HepG2 (cell line): Measurements from ENCODE around the gene LST1. TPM values are rescaled to one million over a fixed set of nuclear protein-coding genes. Genes with fewer than 3 reads are reported as not detected.

Source experiments
- EP300 ChIP-seq, 3 experiments: sonication (generic) in 1 of 3; formaldehyde crosslinking in 1 of 3; IDR thresholded peaks; 2 replicates each; pipeline versions ENCODE4 v1.5.1 to v1.6.1; 2011 to 2020; ENCODE audit warnings: low read depth in 2 of 3, low read length in 2 of 3, borderline replicate concordance in 1 of 3, improper control_type of control experiment in 1 of 3, mild to moderate bottlenecking in 1 of 3, missing genetic modification reagents in 1 of 3, moderate library complexity in 1 of 3
- KAT8 ChIP-seq: IDR thresholded peaks from 2 replicates; pipeline ENCODE4 v1.6.1; 2016; ENCODE audit warnings: missing genetic modification reagents, missing compliant biosample characterization
- MEIS1 ChIP-seq: sonication (generic); formaldehyde crosslinking; IDR thresholded peaks from 2 replicates; pipeline ENCODE4 v1.9.0; 2021; ENCODE audit warnings: mild to moderate bottlenecking, missing genetic modification reagents, moderate library complexity, borderline replicate concordance
- SETDB1 ChIP-seq: sonication (generic); formaldehyde crosslinking; IDR thresholded peaks from 2 replicates; pipeline ENCODE4 v1.5.1; 2020; ENCODE audit warnings: missing genetic modification reagents, mild to moderate bottlenecking, borderline replicate concordance
- SRSF9 ChIP-seq: fragments of 200-400 bp; formaldehyde crosslinking; IDR thresholded peaks from 2 replicates; pipeline ENCODE4 v1.6.1; 2018; ENCODE audit warnings: borderline replicate concordance, mild to moderate bottlenecking, low read depth, low read length; ENCODE audit not compliant: insufficient read depth, poor library complexity, severe bottlenecking
- TGIF2 ChIP-seq: IDR thresholded peaks from 2 replicates; pipeline ENCODE4 v1.6.1; 2016; ENCODE audit warnings: control low read depth, missing compliant biosample characterization
- XRCC5 ChIP-seq: fragments of 200-400 bp; formaldehyde crosslinking; optimal IDR thresholded peaks from 2 replicates; pipeline ENCODE3; 2017; ENCODE audit warnings: mild to moderate bottlenecking, low read length
- ZMYM2 ChIP-seq: sonication (generic); formaldehyde crosslinking; IDR thresholded peaks from 2 replicates; pipeline ENCODE4 v1.8.0; 2022; ENCODE audit warnings: mild to moderate bottlenecking, missing genetic modification reagents
- ZNF326 ChIP-seq: sonication (generic); formaldehyde crosslinking; IDR thresholded peaks from 2 replicates; pipeline ENCODE4 v1.4.0; 2020; ENCODE audit warnings: missing genetic modification reagents, borderline replicate concordance
- ZNF451 ChIP-seq: sonication (generic); formaldehyde crosslinking; IDR thresholded peaks from 2 replicates; pipeline ENCODE4 v1.5.0; 2020; ENCODE audit warnings: mild to moderate bottlenecking, missing genetic modification reagents
- ZNF572 ChIP-seq: sonication (generic); formaldehyde crosslinking; IDR thresholded peaks from 2 replicates; pipeline ENCODE4 v1.5.1; 2020; ENCODE audit warnings: mild to moderate bottlenecking, missing genetic modification reagents
- ZNF652 ChIP-seq: IDR thresholded peaks from 2 replicates; pipeline ENCODE4 v1.6.1; 2016; ENCODE audit warnings: low read depth, borderline replicate concordance
- polyA plus RNA-seq, 8 experiments: library from polyadenylated mRNA; depleted of rRNA in 3 of 8; stranded (reverse) in 7 of 8; unstranded in 1 of 8; fragments of >200 nt; fragmentation: Illumina TruSeq in 4 of 8; extraction: Trizol in 4 of 8; gene quantifications; 2 replicates each; pipeline versions ENCODE4 v1.2.1 to v1.2.3, GENCODE V29; 2011 to 2016; ENCODE audit warnings: low read depth in 4 of 8, missing spikeins in 1 of 8, mixed read lengths in 1 of 8; ENCODE audit not compliant: insufficient read depth in 1 of 8
- total RNA-seq, 5 experiments: library from RNA; depleted of rRNA; stranded (reverse); fragments of >200 nt; fragmentation: Illumina TruSeq; extraction: Trizol; gene quantifications; 2 replicates each; pipeline ENCODE4 v1.2.3, GENCODE V29; 2016; ENCODE audit warnings: low read depth in 1 of 5
- TF ChIP-seq, protein P1 (sequence below): sonication (generic); formaldehyde crosslinking; IDR thresholded peaks from 2 replicates; pipeline ENCODE4 v1.5.0; 2020; ENCODE audit warnings: mild to moderate bottlenecking, missing genetic modification reagents, borderline replicate concordance
- TF ChIP-seq, protein P2 (sequence below): sonication (generic); formaldehyde crosslinking; IDR thresholded peaks from 2 replicates; pipeline ENCODE4 v1.8.0; 2022; ENCODE audit warnings: missing genetic modification reagents, low read depth, mild to moderate bottlenecking, borderline replicate concordance
- TF ChIP-seq, protein P3 (sequence below): sonication (generic); formaldehyde crosslinking; IDR thresholded peaks from 2 replicates; pipeline ENCODE4 v1.4.0; 2020; ENCODE audit warnings: missing genetic modification reagents, borderline replicate concordance
- TF ChIP-seq, protein P4 (sequence below): sonication (generic); formaldehyde crosslinking; conservative IDR thresholded peaks from 2 replicates; pipeline ENCODE4 v1.8.0; 2022; ENCODE audit warnings: low read depth, missing genetic modification reagents
- TF ChIP-seq, protein P5 (sequence below): sonication (generic); formaldehyde crosslinking; IDR thresholded peaks from 2 replicates; pipeline ENCODE4 v1.5.1; 2020; ENCODE audit warnings: missing genetic modification reagents, mild to moderate bottlenecking, borderline replicate concordance
- TF ChIP-seq, protein P6 (sequence below): IDR thresholded peaks from 2 replicates; pipeline ENCODE4 v1.6.1; 2016

The LST1 gene
- total and polyA plus RNA-seq, 2 of the 13 experiments (the other 11 are each of a cell fraction or from before 2014, with no cell fraction given): not detected

DNA sequence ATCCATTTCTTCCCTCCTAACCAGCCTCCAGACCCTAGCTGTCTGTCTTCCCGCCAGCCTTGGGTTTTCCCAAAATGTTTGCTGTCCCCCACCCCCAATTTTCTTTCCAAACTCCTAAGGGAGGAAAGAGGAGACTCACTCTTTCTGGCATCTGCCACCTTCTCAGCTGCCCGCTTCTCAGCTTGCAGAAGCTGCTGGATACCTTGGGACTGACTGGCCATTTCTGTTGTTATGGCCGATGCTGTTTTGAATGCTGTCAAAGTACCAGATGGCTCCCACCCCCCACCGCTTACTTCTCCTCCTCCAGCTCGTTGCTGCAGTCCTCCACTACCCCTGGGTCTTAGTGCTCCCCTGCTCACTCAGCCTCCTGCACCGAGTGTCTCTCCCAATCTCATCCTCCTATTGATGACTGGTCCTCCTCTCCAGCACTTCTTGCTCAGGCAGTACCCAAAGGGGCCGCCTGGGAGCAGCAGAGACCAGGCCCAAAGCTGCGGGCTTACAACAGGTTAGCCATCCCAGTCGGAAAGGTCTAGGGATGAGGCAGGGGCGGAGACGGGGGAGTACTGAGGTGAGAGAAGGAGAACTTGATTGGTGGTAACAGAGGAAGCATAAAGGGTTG is 39.6 kb upstream of the LST1 start, which contains the start of gene ATP6V1G2 (continued):
- TF ChIP-seq, protein P1, sequence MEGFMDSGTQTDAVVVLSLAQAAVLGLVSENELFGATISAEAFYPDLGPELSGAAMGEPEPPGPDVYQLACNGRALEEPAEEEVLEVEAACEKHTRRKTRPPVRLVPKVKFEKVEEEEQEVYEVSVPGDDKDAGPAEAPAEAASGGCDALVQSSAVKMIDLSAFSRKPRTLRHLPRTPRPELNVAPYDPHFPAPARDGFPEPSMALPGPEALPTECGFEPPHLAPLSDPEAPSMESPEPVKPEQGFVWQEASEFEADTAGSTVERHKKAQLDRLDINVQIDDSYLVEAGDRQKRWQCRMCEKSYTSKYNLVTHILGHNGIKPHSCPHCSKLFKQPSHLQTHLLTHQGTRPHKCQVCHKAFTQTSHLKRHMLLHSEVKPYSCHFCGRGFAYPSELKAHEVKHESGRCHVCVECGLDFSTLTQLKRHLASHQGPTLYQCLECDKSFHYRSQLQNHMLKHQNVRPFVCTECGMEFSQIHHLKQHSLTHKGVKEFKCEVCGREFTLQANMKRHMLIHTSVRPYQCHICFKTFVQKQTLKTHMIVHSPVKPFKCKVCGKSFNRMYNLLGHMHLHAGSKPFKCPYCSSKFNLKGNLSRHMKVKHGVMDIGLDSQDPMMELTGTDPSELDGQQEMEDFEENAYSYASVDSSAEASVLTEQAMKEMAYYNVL: 0 out of 2 replicates have a peak, but pooled peaks have one; percentile 39
- TF ChIP-seq, protein P2, sequence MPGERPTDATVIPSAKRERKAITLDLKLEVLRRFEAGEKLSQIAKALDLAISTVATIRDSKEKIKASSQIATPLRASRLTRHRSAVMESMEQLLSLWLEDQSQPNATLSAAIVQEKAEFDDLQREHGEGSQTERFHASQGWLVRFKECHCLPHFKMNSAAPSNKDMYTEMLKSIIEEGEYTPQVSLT: no peak
- TF ChIP-seq, protein P3, sequence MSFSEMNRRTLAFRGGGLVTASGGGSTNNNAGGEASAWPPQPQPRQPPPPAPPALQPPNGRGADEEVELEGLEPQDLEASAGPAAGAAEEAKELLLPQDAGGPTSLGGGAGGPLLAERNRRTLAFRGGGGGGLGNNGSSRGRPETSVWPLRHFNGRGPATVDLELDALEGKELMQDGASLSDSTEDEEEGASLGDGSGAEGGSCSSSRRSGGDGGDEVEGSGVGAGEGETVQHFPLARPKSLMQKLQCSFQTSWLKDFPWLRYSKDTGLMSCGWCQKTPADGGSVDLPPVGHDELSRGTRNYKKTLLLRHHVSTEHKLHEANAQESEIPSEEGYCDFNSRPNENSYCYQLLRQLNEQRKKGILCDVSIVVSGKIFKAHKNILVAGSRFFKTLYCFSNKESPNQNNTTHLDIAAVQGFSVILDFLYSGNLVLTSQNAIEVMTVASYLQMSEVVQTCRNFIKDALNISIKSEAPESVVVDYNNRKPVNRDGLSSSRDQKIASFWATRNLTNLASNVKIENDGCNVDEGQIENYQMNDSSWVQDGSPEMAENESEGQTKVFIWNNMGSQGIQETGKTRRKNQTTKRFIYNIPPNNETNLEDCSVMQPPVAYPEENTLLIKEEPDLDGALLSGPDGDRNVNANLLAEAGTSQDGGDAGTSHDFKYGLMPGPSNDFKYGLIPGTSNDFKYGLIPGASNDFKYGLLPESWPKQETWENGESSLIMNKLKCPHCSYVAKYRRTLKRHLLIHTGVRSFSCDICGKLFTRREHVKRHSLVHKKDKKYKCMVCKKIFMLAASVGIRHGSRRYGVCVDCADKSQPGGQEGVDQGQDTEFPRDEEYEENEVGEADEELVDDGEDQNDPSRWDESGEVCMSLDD (CRISPR knock-in tag): no peak
- TF ChIP-seq ZNF572: peak; percentile 63; the same call in 1 of the 2 replicates
- TF ChIP-seq ZMYM2: no peak
- no peak for TF ChIP-seq MEIS1 (CRISPR knock-in tag)
- peak; percentile 24; the same call in 1 of the 2 replicates for TF ChIP-seq TGIF2
- 0 out of 2 replicates have a peak, but pooled peaks have one; percentile 55 for TF ChIP-seq ZNF451
- TF ChIP-seq ZNF326 (CRISPR knock-in tag): no peak
- peak; percentile 42; the same call in 1 of the 2 replicates for TF ChIP-seq KAT8 (CRISPR knock-in tag)
- TF ChIP-seq XRCC5: peak; percentile 93
- no peak for TF ChIP-seq SETDB1 (CRISPR knock-in tag)
- no peak for TF ChIP-seq EP300 (IDR thresholded peaks at IDR 0.05; ENCODE audit: low read depth in 2 of 2, low read length in 2 of 2)
- TF ChIP-seq EP300 (CRISPR knock-in tag; IDR thresholded peaks at IDR 0.05; ENCODE audit: borderline replicate concordance): no peak
- TF ChIP-seq, protein P4, sequence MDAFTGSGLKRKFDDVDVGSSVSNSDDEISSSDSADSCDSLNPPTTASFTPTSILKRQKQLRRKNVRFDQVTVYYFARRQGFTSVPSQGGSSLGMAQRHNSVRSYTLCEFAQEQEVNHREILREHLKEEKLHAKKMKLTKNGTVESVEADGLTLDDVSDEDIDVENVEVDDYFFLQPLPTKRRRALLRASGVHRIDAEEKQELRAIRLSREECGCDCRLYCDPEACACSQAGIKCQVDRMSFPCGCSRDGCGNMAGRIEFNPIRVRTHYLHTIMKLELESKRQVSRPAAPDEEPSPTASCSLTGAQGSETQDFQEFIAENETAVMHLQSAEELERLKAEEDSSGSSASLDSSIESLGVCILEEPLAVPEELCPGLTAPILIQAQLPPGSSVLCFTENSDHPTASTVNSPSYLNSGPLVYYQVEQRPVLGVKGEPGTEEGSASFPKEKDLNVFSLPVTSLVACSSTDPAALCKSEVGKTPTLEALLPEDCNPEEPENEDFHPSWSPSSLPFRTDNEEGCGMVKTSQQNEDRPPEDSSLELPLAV (CRISPR knock-in tag): no peak
- TF ChIP-seq, protein P5, sequence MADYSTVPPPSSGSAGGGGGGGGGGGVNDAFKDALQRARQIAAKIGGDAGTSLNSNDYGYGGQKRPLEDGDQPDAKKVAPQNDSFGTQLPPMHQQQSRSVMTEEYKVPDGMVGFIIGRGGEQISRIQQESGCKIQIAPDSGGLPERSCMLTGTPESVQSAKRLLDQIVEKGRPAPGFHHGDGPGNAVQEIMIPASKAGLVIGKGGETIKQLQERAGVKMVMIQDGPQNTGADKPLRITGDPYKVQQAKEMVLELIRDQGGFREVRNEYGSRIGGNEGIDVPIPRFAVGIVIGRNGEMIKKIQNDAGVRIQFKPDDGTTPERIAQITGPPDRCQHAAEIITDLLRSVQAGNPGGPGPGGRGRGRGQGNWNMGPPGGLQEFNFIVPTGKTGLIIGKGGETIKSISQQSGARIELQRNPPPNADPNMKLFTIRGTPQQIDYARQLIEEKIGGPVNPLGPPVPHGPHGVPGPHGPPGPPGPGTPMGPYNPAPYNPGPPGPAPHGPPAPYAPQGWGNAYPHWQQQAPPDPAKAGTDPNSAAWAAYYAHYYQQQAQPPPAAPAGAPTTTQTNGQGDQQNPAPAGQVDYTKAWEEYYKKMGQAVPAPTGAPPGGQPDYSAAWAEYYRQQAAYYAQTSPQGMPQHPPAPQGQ (CRISPR knock-in tag): no peak
- no peak for TF ChIP-seq SRSF9
- TF ChIP-seq ZNF652 (CRISPR knock-in tag): no peak
- TF ChIP-seq, protein P6, sequence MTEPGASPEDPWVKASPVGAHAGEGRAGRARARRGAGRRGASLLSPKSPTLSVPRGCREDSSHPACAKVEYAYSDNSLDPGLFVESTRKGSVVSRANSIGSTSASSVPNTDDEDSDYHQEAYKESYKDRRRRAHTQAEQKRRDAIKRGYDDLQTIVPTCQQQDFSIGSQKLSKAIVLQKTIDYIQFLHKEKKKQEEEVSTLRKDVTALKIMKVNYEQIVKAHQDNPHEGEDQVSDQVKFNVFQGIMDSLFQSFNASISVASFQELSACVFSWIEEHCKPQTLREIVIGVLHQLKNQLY (CRISPR knock-in tag): no peak
